HG03045 (cell line): Measurements from ENCODE around the gene TFB1M.
"Not testable (repeated sequence)": the region's sequence is repeated elsewhere in the genome, so short reads cannot be mapped to it uniquely, and the experiment has no call there.

ENCODE experiments used
- ATAC-seq: cut with Tn5 transposase; IDR thresholded peaks from one replicate; pipeline ENCODE4 v1.9.1; 2021; ENCODE audit warnings: mild to moderate bottlenecking, moderate library complexity; ENCODE audit not compliant: unreplicated experiment

The TFB1M gene

GRCh38 chr6:155303361-155303870 is 10.9 kb downstream of the TFB1M start:
- no peak for ATAC-seq

- no peak for ATAC-seq
Measured at GRCh38 chr6:155301867-155302266, 12.4 kb downstream of the TFB1M start.

GRCh38 chr6:155297669-155298068 is 16.6 kb downstream of the TFB1M start:
- no peak for ATAC-seq

- no peak for ATAC-seq
Measured at GRCh38 chr6:155292711-155293110, 21.6 kb downstream of the TFB1M start.

- ATAC-seq: no peak
Measured at GRCh38 chr6:155291291-155291690, 23.0 kb downstream of the TFB1M start.

GRCh38 chr6:155290491-155290890 is 23.8 kb downstream of the TFB1M start:
- no peak for ATAC-seq

- no peak for ATAC-seq
Measured at GRCh38 chr6:155287762-155288161, 26.5 kb downstream of the TFB1M start.

- no peak for ATAC-seq
Measured at GRCh38 chr6:155284775-155285174, 29.5 kb downstream of the TFB1M start.

- ATAC-seq: no peak
Measured at GRCh38 chr6:155278319-155279049, 35.8 kb downstream of the TFB1M start.

- ATAC-seq: no peak
Measured at GRCh38 chr6:155276638-155277037, 37.6 kb downstream of the TFB1M start.

- ATAC-seq: no peak
Measured at GRCh38 chr6:155275808-155276480, 38.3 kb downstream of the TFB1M start.

- no peak for ATAC-seq
Measured at GRCh38 chr6:155274533-155274932, 39.8 kb downstream of the TFB1M start.

- ATAC-seq: no peak
Measured at GRCh38 chr6:155274106-155274505, 40.2 kb downstream of the TFB1M start.

GRCh38 chr6:155273431-155273830 is 40.9 kb downstream of the TFB1M start:
- ATAC-seq: no peak

- no peak for ATAC-seq
Measured at GRCh38 chr6:155272353-155273232, 41.7 kb downstream of the TFB1M start.

GRCh38 chr6:155271145-155271544 is 43.1 kb downstream of the TFB1M start:
- no peak for ATAC-seq

- ATAC-seq: no peak
Measured at GRCh38 chr6:155270561-155271091, 43.7 kb downstream of the TFB1M start.

- no peak for ATAC-seq
Measured at GRCh38 chr6:155269765-155270164, 44.5 kb downstream of the TFB1M start.

GRCh38 chr6:155268088-155268867 is 46.0 kb downstream of the TFB1M start:
- not testable (repeated sequence) for ATAC-seq

- no peak for ATAC-seq
Measured at GRCh38 chr6:155267411-155267810, 46.9 kb downstream of the TFB1M start.
